ENCODE measurements around the gene ADM2.

Gene ADM2

DNA sequence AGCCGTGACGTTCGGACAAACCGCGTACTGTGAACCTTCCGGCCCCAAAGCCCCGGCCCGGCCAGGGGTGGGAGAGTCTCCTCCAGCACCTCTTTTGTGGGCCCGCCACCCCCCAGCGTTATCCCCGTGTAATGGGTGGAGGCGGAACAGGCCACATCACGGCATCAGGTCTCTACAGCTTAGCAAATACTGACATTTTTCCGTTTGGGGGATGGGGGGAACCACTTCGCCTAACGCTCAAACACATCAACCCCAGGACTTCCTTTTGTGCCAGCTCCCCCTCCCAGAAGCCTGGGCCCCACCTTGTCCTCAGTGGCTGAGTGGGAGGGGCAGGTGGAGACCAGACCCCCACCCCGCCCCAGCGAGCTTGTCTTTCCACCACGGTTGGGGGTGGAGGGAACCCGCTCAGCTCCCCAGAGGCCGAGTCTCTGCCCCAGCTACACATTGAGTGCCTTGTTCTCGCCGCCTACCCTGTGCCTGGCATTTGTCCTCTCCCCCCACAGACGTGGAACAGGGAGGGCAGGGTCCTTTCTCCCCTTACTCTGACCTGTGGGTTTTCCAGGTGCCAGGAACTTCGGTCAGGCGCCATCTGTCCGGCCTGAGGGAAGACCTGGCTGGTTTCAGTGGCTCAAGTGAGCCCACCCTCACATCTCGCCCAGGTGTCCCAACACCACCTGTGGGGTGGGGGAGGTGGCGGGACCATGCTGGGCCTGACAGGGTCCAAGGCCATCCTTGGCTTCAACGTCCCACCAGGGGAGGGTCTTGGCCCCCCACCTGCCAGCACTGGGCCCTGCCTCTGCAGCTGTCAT is 36.1 kb upstream of the ADM2 start:
- in situ Hi-C loops (cut with MboI; ENCODE audit: low sequenced_read_pairs) = no loop called here

DNA sequence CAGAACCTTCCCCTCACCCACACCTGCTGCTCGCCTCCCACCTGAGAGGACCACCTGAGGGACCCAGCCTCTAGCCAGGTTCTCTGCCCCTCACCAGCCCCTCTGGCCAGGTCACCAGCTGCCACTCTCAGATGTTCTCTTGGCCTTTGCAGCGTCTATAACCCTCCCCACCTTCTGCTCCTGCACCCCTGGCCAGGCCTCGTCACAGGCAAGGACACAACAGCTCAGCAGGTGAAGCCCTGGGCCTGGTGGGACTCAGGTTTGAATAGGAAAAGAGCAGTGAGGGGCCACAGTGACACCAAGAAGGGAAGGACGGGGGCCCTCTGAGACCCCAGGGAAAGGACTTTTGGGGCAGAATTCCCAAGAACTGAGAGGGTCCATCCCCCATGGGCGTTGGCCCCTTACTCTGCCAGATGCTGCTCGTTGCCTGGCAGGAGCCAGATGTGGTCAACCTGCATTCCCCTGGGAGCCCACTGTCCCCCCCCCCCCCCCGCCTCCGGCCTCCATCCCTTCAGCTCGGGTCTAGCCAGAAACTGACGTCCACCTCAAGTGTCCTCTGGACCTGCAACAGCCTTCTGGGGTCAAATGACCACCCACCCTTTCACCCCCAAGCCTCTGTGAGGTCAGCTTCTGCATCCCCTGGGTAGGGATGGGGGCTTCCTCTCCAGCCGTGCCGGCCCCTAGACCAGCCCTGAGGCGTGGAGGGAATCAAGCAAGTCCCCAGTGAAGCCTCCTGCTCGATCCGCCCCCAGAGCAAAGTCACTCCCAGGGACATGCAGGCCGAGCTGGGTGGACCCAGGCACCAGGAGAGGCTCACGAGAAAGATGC is 35.2 kb upstream of the ADM2 start:
- in situ Hi-C loops (cut with MboI; ENCODE audit: low sequenced_read_pairs) = no loop called here

DNA sequence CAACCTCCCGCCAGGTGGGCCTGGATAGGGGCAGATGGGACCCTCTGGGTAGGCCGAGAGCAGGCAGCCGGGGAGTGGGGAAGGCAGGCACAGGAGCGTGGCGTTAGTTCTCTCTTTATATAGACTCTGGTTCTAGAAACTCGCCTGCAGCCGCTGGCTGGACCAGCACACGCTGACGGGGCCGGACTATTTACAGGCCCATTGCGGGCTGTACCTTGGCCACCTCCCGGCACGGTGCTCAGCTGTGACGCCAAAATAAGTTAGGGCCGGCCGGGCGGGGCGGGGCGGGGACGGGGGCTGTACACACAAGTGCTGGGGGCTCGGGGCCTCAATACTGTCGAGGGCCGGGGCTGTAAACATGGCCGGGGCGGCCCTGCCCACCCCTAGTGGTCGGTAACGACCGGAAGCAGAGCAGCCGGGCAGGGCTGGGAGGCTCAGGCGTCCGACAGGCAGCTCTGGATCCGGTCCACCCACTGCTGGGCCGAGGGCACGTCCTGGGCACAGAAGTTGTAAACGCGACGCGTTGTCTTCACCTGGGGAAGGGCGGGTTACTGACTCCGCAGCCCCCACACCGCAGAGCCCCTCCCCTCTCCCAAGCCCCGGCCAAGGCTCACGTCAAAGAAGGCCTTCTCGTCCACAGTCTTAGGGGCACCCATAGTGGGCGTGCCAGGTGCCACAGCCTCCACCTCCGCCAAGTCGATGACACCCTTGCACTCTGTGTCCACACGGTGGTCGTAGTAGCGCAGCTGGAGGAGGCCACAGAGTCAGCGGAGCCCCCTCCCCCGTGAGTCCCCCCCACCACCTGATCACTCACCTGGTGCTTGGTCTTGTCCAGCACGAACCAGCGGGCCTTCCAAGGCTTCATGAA is 34.4 kb upstream of the ADM2 start:
- in situ Hi-C loops (cut with MboI; ENCODE audit: low sequenced_read_pairs) = no loop called here

DNA sequence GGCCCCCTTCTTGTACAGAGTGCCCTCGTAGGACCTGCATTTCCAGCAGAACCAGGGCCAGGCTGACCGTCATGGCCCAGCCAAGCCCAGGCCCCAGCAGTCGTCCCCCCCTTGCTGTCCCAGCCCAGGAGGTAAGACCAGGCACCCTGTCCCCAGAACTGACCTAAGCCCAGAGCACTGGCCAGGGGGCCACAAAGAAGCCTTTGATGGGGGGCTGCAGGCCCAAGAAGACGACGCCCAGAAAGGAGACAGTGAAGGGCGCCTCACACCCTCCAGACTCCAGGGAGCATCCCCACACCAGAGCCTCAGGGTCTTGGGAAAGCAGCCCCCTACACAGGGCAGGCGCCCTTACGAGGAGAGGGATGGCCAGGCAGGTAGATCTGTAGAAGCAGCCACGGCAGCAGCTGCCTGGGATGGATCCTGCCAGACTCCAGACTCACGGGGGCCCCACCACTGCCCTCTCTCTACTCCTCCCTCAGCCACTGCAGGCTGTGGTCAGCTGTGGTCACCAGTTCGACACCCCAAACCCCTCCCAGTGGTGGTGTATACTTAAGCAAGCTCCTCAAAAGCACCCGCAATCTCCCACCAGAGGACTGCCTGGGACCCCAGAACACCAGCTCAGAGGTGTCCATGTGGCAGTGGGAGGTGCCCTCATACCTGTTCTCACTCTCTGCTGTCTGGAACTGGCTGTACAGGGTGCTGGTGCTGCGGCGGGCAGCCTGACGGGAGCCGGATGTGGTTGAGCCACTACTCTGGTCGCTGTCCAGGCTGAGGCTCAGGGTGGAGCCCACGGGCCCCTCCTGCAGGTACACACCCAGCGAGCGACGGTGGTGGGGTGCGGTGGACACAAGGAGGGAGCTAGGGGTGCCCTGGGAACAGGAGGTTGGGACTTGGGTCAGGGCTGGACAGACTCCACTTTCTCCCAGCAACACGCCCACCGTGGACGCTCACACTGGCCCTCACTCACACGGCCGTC is 33.5 kb upstream of the ADM2 start:
- in situ Hi-C loops (cut with MboI; ENCODE audit: low sequenced_read_pairs) = no loop called here

DNA sequence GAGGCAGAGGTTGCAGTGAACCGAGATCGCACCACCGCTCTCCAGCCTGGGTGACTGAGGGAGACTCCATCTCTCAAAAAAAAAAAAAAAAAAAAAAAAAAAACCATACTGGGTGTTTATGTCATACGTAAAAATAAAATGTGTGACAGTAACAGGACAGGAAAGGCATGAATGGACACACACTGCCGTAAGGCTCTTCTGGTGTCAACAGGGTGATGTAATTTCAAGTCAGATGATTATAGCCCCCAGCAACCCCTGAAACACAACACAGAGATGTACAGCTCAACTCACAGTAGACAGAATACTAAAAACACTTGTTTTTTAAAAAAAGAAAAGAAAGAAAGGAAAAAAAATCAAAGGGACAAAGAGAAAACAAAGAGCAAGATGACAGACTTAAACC is 28.7 kb upstream of the ADM2 start:
- in situ Hi-C loops (cut with MboI; ENCODE audit: low sequenced_read_pairs) = no loop called here

DNA sequence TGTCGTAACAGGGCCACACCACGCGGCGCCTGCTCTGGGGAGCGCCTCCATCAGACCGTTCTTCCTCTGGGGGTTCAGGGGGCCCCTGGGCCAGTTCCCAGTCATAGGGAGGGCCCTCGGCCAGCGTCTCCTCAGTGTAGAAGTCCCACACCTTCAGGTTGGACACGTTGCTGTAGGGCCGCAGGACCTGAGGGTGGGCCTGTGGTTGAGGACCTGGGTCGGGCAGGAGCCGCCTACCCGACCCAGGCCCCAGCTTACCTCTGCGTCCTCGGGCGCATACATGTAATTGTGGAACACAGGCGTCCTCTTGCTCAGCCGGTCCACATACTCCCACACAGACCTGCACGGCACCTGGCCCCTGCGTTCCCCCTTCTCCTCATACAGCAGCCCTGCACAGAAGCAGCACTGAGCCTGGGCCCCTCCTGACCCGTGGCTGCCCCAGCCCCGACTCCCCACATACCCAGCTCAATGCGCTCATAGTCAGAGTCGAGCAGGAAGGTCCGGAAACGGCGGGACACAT is 26.7 kb upstream of the ADM2 start:
- in situ Hi-C loops (cut with MboI; ENCODE audit: low sequenced_read_pairs) = no loop called here

DNA sequence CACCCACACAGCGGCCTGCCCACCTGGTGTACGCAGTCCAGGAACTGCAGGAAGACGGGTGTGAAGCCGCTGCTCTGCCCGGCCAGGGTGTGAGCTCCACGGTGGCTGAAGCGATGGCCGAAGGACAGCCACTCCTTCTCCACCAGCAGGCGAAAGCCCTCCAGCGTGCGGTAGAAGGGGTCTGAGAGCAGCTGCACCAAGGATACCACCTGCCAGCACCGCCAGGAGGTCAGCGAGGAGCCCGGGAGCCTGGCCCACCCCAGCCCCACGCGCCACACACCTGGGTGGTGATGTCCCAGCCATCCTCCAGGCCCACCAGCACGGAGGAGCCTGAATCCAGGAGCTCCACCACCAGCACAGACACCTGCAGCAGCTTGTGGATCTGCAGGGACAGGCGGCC is 26.1 kb upstream of the ADM2 start:
- in situ Hi-C loops (cut with MboI; ENCODE audit: low sequenced_read_pairs) = no loop called here

DNA sequence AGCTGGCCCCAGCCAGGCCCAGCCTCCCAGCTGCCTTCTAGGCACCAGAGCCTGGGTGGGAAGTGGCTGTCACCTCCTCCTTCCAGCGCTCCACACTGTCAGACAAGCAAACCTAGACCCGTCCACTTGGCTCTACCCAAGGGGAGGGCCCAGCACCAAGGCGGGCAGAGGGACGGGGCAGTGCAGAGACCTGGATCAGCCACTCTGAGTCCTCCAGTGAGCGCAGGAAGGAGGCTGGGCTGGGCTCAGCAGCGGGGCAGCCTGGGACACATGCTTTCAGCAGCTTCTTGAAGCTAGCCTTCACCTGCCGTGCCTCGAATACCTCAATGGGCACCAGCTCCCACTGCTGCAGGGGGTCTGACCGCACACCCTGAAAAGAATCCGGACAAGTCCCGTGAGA is 25.3 kb upstream of the ADM2 start:
- in situ Hi-C loops (cut with MboI; ENCODE audit: low sequenced_read_pairs) = no loop called here

DNA sequence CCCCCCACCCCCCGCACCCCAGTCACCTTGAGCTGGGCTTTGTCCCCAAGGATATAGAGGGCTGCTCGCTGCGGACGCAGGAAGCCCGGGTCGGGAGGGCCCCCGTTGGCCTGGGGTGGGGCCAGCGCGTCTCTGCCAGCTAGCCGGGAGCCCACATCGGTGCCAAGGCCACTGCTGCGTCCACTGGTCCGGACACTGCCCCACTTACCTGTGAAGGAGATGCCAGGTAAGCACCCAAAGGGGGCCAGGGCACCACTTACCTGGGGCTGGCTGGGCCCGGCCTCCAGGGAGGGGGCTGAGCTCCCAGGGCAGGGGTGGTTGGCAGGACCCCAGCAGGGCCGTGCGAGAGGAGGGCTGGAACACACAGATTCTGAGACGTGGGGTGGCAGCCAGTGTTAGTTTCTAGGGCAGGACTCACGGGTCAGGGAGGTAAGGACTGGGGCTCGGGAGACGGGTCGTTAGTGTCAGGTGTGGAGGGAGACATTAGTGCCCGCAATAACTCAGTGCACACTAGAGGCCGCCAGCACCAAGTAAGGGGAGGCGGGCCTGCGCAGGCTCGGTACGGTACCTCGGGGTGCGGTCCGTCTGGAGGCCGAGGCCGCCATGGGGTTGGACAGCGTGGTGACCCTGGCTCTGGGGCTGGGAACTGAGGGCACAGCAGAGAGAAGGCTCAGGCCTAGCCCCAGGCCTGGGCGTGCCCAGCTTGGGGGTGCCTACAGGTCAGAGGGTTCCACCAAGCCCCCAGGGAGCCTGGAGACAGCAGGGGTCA is 24.7 kb upstream of the ADM2 start:
- in situ Hi-C loops (cut with MboI; ENCODE audit: low sequenced_read_pairs) = no loop called here

DNA sequence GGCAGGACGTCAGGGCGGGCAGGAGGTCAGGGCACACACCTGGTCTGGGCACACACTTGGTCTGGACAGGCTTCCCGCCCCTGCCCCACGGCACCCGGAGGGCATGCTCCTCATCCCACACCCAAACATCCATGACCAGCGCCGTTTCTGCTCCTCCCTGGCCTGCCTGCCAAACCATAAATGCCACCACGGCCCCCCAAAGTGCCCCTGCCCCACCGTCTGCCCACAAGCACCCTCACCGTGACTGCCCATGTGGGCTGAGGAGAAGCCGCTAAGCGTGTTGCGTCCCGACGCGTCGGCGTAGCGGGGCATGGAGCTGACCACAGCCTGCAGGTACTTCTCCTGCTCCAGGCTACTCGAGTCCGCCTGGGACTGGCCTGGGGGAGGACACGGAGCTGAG is 22.3 kb upstream of the ADM2 start:
- in situ Hi-C loops (cut with MboI; ENCODE audit: low sequenced_read_pairs) = no loop called here

DNA sequence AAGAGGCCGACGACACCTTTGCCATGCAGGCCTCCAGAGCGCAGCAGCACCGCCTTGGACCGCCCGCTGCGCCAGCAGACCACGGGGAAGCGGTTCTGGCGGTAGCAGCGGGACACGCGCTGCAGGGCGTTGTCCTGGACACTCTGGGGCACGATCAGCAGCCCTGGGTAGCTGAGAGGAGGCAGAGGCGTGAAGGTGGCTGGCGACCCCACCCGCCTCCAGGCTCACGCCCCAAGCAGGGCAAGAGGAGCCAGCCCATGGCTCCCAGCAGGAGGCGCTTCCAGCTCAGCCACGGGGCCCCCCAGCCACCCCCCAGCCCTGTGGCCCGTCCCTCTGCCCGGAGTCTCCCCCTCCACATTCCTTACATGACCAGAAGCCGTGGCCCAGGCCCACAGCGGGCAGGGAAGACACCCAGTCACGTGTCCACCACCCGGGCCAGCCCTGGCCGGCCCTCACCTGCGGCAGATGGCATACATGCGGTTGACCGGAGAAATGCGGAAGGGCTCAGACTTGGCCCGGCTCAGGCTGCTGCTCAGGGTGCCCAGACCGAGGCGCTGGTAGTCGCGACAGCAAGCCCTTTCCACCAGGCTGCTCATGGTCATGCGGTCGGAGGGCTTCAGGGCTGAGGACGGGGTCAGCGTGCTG is 21.7 kb upstream of the ADM2 start:
- in situ Hi-C loops (cut with MboI; ENCODE audit: low sequenced_read_pairs) = no loop called here

DNA sequence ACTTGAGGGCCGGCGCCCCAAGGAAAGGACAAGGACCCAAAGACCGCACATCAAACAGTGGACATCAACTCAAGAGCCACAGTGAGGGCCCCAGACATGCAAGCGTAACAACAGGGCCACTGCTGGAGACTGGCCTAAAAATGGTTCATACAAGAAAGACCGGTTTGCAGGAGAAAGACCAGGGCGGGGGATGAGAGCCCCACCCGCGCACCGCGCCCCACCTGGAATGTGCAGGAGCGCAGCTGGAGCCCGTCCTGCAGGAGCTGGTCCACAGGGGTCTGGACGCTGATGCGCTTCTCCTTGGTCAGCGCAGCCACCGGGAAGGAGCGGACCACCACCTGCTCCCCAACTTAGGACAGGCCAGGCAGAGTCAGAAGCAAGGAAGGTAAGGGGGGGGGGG is 20.4 kb upstream of the ADM2 start:
- in situ Hi-C loops (cut with MboI; ENCODE audit: low sequenced_read_pairs) = no loop called here

DNA sequence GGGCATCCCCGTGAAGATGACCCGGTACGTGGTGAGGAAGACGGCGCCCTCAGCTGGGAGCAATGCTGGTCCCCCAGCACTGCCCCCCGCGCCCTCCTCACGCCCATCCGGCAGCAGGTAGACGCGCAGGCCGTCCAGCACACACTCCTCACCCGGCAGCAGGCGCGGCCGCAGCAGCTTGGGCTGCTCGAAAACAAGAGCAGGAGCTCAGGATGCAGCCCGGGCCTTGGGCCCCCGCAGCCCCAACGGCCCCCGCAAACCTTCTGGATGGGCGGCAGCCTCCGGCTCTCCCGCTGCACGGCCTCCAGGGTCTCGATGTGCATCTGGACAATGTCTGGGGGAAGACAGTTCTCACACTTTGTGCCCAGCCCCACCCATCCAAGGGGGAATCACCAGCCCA is 19.8 kb upstream of the ADM2 start:
- in situ Hi-C loops (cut with MboI; ENCODE audit: low sequenced_read_pairs) = no loop called here

DNA sequence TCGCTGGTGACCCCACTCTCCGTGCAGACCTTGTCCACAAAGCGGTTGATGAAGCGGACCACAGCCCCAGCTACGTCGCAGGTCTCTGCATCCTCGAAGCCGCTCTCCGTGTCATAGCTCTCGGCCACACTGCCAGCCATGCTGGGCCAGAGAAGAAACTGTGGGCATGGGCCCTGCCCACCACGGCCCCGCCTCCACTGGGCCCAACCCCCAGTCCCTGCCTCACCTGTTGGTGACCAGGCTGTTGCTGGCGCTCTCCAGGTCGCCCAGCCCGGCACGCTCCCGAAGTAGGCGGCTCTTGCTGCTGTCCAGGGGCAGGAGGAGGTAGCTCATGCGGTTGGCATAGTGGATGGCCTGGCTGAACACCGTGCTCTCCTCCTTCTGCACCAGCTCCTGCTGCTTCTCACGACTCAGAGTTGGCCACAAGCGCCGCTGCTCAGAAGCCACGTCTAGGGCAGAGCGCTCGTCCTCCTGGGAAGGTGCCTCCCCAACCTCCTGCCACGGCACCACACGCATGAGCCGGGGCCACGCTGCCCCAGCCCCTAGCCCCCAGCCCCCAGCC is 19.3 kb upstream of the ADM2 start:
- in situ Hi-C loops (cut with MboI; ENCODE audit: low sequenced_read_pairs) = no loop called here

DNA sequence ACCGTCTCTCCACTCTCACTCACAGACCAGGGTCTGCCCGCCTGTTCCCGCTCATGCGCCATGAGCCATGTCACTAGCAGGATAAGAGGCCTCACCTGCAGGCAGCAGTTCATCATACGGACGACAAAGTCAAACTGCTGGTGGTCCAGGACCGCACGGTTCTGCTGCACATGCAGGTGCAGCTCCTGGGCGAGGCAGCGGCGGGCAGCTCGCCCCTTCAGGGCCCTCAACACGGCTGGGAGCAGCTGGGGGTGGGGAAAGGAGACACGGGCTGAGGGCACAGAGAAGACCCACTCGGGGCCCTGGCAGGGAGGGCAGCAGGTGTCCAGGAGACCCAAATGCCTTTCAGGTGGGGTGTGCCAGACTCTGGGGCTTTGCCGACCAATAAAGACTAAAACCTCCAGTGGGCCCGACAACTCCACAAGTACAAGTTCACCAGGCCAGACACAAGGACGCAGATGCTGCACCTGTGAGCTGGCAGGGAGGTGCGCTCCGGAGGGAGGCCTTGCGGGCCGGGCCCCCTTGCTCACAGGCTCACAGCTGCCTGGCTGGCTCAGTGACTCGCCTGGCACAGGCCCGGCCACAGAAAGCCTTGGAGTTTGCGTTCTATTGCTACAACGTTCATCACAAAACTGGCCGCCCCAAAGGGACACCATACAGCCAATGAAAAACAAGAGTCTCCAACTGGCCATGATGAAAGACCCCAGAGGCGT is 18.0 kb upstream of the ADM2 start:
- in situ Hi-C loops (cut with MboI; ENCODE audit: low sequenced_read_pairs) = no loop called here

DNA sequence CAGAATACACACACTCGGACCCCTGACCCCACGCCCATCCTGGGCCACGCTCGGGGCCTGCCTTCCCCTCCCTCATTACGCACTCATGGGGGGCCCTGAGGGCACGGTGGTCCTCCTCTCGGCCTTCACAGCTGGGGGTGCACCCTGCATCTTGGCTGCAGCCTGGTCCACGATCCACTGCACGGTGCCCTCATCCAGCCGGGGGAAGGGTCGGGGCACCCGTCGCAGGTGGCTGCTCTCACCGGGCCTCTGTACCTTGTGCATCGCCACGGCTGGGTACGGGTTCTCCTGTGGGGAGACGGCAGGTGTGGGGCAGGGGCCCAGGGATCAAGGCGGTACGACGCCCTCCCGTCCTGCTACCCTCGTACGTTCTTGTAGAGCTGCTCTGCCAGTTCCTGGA is 16.9 kb upstream of the ADM2 start:
- in situ Hi-C loops (cut with MboI; ENCODE audit: low sequenced_read_pairs) = no loop called here

DNA sequence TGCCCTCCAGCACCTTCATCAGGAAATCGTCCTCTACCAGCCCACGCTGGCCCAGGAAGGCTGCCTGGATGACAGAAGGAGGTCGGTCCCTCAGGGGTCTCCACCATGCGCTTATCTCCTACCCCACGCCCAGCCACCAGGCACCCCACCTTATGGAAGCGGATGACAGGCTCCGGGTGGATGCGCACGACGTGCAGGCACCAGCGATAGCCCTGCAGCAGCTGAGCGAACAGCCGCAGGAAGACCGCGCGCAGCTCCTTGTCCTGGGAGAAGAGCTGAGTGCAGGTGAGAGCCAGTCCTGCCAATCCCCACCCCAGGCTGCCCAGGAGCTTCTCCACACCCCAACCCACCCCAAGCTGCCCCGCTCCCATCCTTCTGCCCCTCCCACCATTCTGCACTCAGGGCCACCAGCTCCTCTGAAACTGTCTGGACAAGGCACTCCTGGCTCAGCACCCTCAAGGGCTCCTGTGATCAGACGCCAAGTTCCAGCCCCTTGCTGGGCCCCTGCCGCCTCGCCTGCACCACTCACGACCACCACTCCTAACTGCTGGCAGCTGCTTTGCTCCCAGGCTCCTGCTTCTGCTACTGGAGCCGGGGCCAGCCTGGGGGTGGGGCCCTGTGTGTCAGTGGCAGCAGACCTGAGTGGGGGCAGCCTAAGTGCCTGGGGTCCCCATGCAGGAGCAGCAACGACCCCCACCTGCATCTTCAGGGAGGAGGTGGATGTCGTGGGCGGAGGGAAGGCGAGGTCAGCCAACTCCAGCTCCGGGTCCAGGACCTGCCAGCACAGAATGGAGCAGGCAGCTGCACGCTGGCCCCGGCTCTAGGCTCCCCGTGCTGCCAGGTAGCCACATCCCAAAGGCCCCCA is 16.0 kb upstream of the ADM2 start:
- in situ Hi-C loops (cut with MboI; ENCODE audit: low sequenced_read_pairs) = no loop called here

Measured in HL-60/S4 treated with retinoic acid at 250 ng/mL for 4 days and 3 days (cell line).